GM12878 (cell line): ENCODE data around the gene TRIM45. TPM values are rescaled to one million over a fixed set of nuclear protein-coding genes. Genes with fewer than 3 reads are reported as not detected.

ENCODE experiments used
- CBX3 ChIP-seq: fragments of 200-600 bp; sonication (generic); IDR thresholded peaks from 2 replicates; pipeline ENCODE4 v1.6.1; 2016; ENCODE audit warnings: low read depth, borderline replicate concordance
- DPF2 ChIP-seq: fragments of 450-650 bp; IDR thresholded peaks from 2 replicates; pipeline ENCODE4 v1.6.1; 2017; ENCODE audit warnings: mild to moderate bottlenecking
- FOXK2 ChIP-seq: fragments of 450-650 bp; IDR thresholded peaks from 2 replicates; pipeline ENCODE4 v1.6.1; 2017; ENCODE audit warnings: mild to moderate bottlenecking, moderate library complexity
- HDAC2 ChIP-seq: fragments of 200-600 bp; sonication (generic); IDR thresholded peaks from 2 replicates; pipeline ENCODE4 v1.6.1; 2017
- MTA3 ChIP-seq: IDR thresholded peaks from 2 replicates; pipeline ENCODE4 v1.6.1; 2012; ENCODE audit warnings: low read length, inconsistent platforms, borderline replicate concordance
- NR2C1 ChIP-seq: fragments of 450-650 bp; IDR thresholded peaks from 2 replicates; pipeline ENCODE4 v1.6.1; 2017; ENCODE audit warnings: antibody characterized with exemption, mild to moderate bottlenecking, moderate library complexity
- NR2C2 ChIP-seq: IDR thresholded peaks from 2 replicates; pipeline ENCODE4 v1.6.1; 2011; ENCODE audit warnings: borderline replicate concordance, low read depth; ENCODE audit not compliant: control insufficient read depth, insufficient read length
- PAX8 ChIP-seq: fragments of 450-650 bp; IDR thresholded peaks from 2 replicates; pipeline ENCODE4 v1.6.1; 2017; ENCODE audit warnings: mild to moderate bottlenecking, moderate library complexity
- RCOR1 ChIP-seq: conservative IDR thresholded peaks from 2 replicates; pipeline ENCODE4 v1.6.1; 2012; ENCODE audit warnings: low read depth, low read length, improper control_type of control experiment
- RFX5 ChIP-seq: IDR thresholded peaks from 2 replicates; pipeline ENCODE4 v1.6.1; 2011; ENCODE audit warnings: low read depth, low read length, improper control_type of control experiment
- SMAD5 ChIP-seq: IDR thresholded peaks from 2 replicates; pipeline ENCODE4 v1.6.1; 2016; ENCODE audit warnings: antibody characterized with exemption, low read depth
- TCF7 ChIP-seq: IDR thresholded peaks from 2 replicates; pipeline ENCODE4 v1.6.1; 2014; ENCODE audit warnings: antibody characterized with exemption, borderline replicate concordance
- ZBTB11 ChIP-seq: fragments of 450-650 bp; formaldehyde crosslinking; IDR thresholded peaks from 2 replicates; pipeline ENCODE4 v1.5.0; 2022; ENCODE audit warnings: mild to moderate bottlenecking, missing genetic modification characterization
- ZNF592 ChIP-seq: fragments of 450-650 bp; IDR thresholded peaks from 2 replicates; pipeline ENCODE4 v1.6.1; 2017; ENCODE audit warnings: mild to moderate bottlenecking, moderate library complexity
- polyA plus RNA-seq, 11 experiments: library from polyadenylated mRNA; depleted of rRNA in 4 of 11; unstranded in 6 of 11; stranded (reverse) in 5 of 11; fragments of >200 nt; fragmentation: Nextera tagmentation in 4 of 11; fragmentation: Illumina TruSeq in 1 of 11; extraction: Ambion mirVana in 4 of 11; extraction: Trizol in 1 of 11; gene quantifications; 1 replicate in 1 of 11; 2 replicates in 10 of 11; pipeline versions ENCODE4 v1.2.1 to v1.2.3, GENCODE V29; 2011 to 2016; ENCODE audit warnings: inconsistent platforms in 2 of 11, missing spikeins in 2 of 11, low read depth in 1 of 11
- total RNA-seq, 4 experiments: library from RNA; depleted of rRNA in 3 of 4; stranded (reverse); fragments of >200 nt in 3 of 4; fragmentation: Illumina TruSeq in 1 of 4; extraction: Trizol in 1 of 4; gene quantifications; 2 replicates each; pipeline versions ENCODE4 v1.2.1 to v1.2.3, GENCODE V29; 2013 to 2021

Gene TRIM45
- total and polyA plus RNA-seq, 10 of the 15 experiments (the other 5 are each of a cell fraction or from before 2014, with no cell fraction given) = 0.31 to 0.86 (median 0.46) TPM

- TF ChIP-seq MTA3 = no peak
- no peak for TF ChIP-seq SMAD5
- TF ChIP-seq RCOR1 = no peak
- TF ChIP-seq ZBTB11 (CRISPR knock-in tag) = no peak
- no peak for TF ChIP-seq RFX5
- no peak for TF ChIP-seq NR2C2
- no peak for TF ChIP-seq PAX8
- TF ChIP-seq HDAC2 = no peak
- no peak for TF ChIP-seq CBX3
- no peak for TF ChIP-seq DPF2
- TF ChIP-seq FOXK2 = no peak
- TF ChIP-seq NR2C1 = no peak
- no peak for TF ChIP-seq TCF7
- TF ChIP-seq ZNF592 = no peak
These were observed 26.5 kb upstream of the TRIM45 start (continued) for GRCh38 chr1:117147856-117148588.
